Hepatocyte (in vitro differentiated cells): ENCODE measurements around the gene KDM4C.

ENCODE experiments used
- CTCF ChIP-seq: fragments of 200-600 bp; sonication (generic); IDR thresholded peaks from 2 replicates; pipeline ENCODE4 v1.5.1; 2016; ENCODE audit warnings: antibody characterized with exemption, mild to moderate bottlenecking; ENCODE audit not compliant: poor library complexity
- EZH2 ChIP-seq: fragments of 200-600 bp; sonication (generic); IDR thresholded peaks from 2 replicates; pipeline ENCODE4 v1.6.1; 2016; ENCODE audit warnings: antibody characterized with exemption, mild to moderate bottlenecking, borderline replicate concordance

- TF ChIP-seq CTCF (no peak), EZH2 (no peak)
These were observed 199.1 kb downstream of the KDM4C start for GRCh38 chr9:6956879-6957278.
